Endothelial cell of umbilical vein (primary cell): ENCODE data around the gene KCNA5.

Experiments used
- CTCF ChIP-seq, 2 donors: IDR thresholded peaks; 1 replicate in 1 of 2; 2 replicates in 1 of 2; pipeline ENCODE4 v1.5.1; 2011; ENCODE audit warnings: low read length in 2 of 2, mild to moderate bottlenecking in 2 of 2, moderate library complexity in 2 of 2, control low read depth in 1 of 2, inconsistent platforms in 1 of 2, low read depth in 1 of 2; ENCODE audit not compliant: insufficient read depth in 1 of 2; ENCODE audit errors: extremely low read depth in 1 of 2
- EZH2 ChIP-seq: IDR thresholded peaks from 2 replicates; pipeline ENCODE4 v1.6.1; 2012; ENCODE audit warnings: borderline replicate concordance, low read depth, mild to moderate bottlenecking, moderate library complexity, low read length, inconsistent platforms; ENCODE audit not compliant: severe bottlenecking
- FOS ChIP-seq: IDR thresholded peaks from 2 replicates; pipeline ENCODE4 v1.6.1; 2011; ENCODE audit warnings: mild to moderate bottlenecking, low read length, moderate library complexity, borderline replicate concordance; ENCODE audit not compliant: insufficient read depth
- GATA2 ChIP-seq: IDR thresholded peaks from 2 replicates; pipeline ENCODE4 v1.7.0; 2011; ENCODE audit warnings: low read depth, mild to moderate bottlenecking, moderate library complexity, mixed read lengths, low read length; ENCODE audit not compliant: insufficient read length, insufficient read depth
- JUN ChIP-seq: IDR thresholded peaks from 2 replicates; pipeline ENCODE4 v1.6.1; 2011; ENCODE audit warnings: borderline replicate concordance, low read depth; ENCODE audit not compliant: insufficient read length, insufficient read depth
- MAX ChIP-seq: IDR thresholded peaks from 2 replicates; pipeline ENCODE4 v1.6.1; 2011; ENCODE audit not compliant: insufficient read depth, insufficient read length
- MYC ChIP-seq: IDR thresholded peaks from one replicate; pipeline ENCODE4 v1.6.1; 2011; ENCODE audit warnings: mild to moderate bottlenecking, low read depth, low read length
- POLR2A ChIP-seq: IDR thresholded peaks from 2 replicates; pipeline ENCODE4 v1.6.1; 2012; ENCODE audit warnings: low read depth, mild to moderate bottlenecking, control low read depth, low read length
- POLR2AphosphoS5 ChIP-seq: IDR thresholded peaks from 2 replicates; pipeline ENCODE4 v1.6.1; 2012; ENCODE audit warnings: low read depth, mild to moderate bottlenecking, control low read depth, low read length, moderate library complexity; ENCODE audit not compliant: insufficient read depth

DNA sequence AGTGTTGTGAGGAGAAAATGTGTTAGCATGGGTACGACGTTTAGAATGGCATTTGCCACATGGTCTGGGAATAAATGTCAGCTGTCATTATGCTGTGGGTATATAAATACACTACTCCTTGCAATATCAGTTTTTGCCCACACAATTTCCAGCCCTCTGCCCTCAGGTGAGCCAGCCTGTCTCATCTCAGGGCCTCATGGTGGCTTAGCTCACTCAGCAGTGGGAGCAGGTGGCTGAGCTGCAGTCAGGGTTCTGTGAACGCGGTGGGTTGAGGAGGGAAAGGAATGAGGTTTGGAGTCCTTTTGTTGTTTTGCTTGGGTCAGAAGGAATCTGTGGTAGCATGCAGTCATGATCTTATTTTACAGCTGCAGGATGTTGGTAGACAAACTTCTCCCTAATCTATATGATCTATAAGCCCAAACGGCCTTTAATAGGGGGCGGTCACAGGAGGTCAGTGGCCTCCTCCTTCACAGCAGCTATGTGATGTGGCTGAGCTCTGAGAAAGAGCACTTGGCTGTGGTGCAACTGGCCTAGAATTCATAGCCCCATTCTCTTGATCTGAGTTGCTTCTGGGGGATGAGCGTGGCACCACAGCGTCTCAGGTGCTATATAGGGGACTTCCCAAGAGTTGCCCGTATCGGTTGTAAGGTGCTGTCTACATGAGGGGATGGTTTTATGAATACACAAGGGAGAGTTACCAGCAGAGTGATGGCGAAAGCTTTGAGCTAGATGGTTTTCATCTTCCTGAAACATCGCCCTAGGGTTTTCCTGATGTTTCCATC lies 27.8 kb upstream of the KCNA5 start:
- TF ChIP-seq CTCF (IDR thresholded peaks at IDR 0.05; ENCODE audit: extremely low read depth in 1 of 2, insufficient read depth in 1 of 2, low read depth in 1 of 2, low read length in 2 of 2) (no peak), POLR2A (no peak), EZH2 (no peak), MAX (no peak), JUN (no peak), FOS (no peak), POLR2AphosphoS5 (no peak), MYC (no peak), GATA2 (no peak)
